OCI-LY3 (cell line): Measurements from ENCODE around the gene AHCYL1.

Source experiments
- EZH2phosphoT487 ChIP-seq: fragments of 200-600 bp; shearing (Covaris generic); IDR thresholded peaks from 2 replicates; pipeline ENCODE4 v1.6.1; 2018; ENCODE audit warnings: antibody characterized with exemption, mixed run types, low read depth
- TF ChIP-seq, protein P1 (sequence below): fragments of 200-600, 300-600 bp; sonication (generic); IDR thresholded peaks from 2 replicates; pipeline ENCODE4 v1.5.1; 2014; ENCODE audit warnings: antibody characterized with exemption, low read length, low read depth

DNA sequence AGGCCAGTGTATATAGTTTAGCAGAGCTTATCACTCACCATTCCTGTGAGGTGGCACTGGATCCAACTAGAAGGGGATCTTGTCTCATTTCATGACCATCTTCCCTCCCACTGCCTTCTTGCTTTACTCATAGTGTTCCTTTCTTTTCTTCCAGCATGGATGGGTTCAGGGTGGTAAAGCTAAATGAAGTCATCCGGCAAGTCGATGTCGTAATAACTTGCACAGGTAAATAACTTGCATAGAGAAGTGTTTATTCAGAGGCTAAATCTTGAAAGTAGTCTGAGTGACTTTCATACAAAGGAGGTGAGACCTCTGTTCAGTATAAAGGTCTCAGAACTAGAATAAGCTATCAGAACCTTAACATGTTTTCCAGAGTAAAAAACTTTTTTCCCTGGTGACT is 33.2 kb downstream of the AHCYL1 start:
- TF ChIP-seq, protein P1, sequence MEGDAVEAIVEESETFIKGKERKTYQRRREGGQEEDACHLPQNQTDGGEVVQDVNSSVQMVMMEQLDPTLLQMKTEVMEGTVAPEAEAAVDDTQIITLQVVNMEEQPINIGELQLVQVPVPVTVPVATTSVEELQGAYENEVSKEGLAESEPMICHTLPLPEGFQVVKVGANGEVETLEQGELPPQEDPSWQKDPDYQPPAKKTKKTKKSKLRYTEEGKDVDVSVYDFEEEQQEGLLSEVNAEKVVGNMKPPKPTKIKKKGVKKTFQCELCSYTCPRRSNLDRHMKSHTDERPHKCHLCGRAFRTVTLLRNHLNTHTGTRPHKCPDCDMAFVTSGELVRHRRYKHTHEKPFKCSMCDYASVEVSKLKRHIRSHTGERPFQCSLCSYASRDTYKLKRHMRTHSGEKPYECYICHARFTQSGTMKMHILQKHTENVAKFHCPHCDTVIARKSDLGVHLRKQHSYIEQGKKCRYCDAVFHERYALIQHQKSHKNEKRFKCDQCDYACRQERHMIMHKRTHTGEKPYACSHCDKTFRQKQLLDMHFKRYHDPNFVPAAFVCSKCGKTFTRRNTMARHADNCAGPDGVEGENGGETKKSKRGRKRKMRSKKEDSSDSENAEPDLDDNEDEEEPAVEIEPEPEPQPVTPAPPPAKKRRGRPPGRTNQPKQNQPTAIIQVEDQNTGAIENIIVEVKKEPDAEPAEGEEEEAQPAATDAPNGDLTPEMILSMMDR, result no peak
- no peak for TF ChIP-seq EZH2phosphoT487
